Esophagus muscularis mucosa (tissue), 4 donors: ENCODE data around the gene ATP6AP1. TPM values are rescaled to one million over a fixed set of nuclear protein-coding genes. Genes with fewer than 3 reads are reported as not detected.

Experiments used
- DNase-seq: peaks from one replicate; pipeline ENCODE4 v3.0.0-alpha.2; 2017; ENCODE audit errors: extremely low spot score
- H3K27ac ChIP-seq, 4 donors: fragments of 200-600 bp; sonication (generic); replicated peaks in 1 of 4; 1 replicate in 3 of 4; 2 replicates in 1 of 4; pipeline ENCODE4 v1.5.1; 2016 to 2019; ENCODE audit warnings: mild to moderate bottlenecking in 1 of 4
- H3K27me3 ChIP-seq, 4 donors: fragments of 200-600 bp; sonication (generic); one replicate each; pipeline versions ENCODE4 v1.5.1 to v1.6.0; 2016 to 2019
- H3K36me3 ChIP-seq, 4 donors: fragments of 200-600 bp; sonication (generic); one replicate each; pipeline ENCODE4 v1.5.1; 2016 to 2019
- H3K4me1 ChIP-seq, 4 donors: fragments of 200-600 bp; sonication (generic); one replicate each; pipeline ENCODE4 v1.5.1; 2016 to 2019
- H3K4me3 ChIP-seq, 4 donors: fragments of 200-600 bp; sonication (generic); 1 replicate in 2 of 4; 2 replicates in 2 of 4; pipeline ENCODE4 v1.5.1; 2016 to 2019; ENCODE audit warnings: mild to moderate bottlenecking in 4 of 4, moderate library complexity in 1 of 4
- H3K9me3 ChIP-seq, 4 donors: fragments of 200-600 bp; sonication (generic); 1 replicate in 3 of 4; 2 replicates in 1 of 4; pipeline ENCODE4 v1.5.1; 2016 to 2019
- EP300 ChIP-seq: sonication (generic); formaldehyde crosslinking; IDR thresholded peaks from one replicate; pipeline ENCODE4 v1.6.1; 2017; ENCODE audit warnings: antibody characterized with exemption
- POLR2A ChIP-seq: fragments of 450-650 bp; IDR thresholded peaks from one replicate; pipeline ENCODE4 v1.6.1; 2017; ENCODE audit warnings: antibody characterized with exemption, moderate library complexity, mild to moderate bottlenecking, low read depth
- POLR2AphosphoS5 ChIP-seq, 2 donors: sonication (generic); formaldehyde crosslinking; IDR thresholded peaks; one replicate each; pipeline ENCODE4 v1.6.1; 2017; ENCODE audit warnings: antibody characterized with exemption in 2 of 2
- WGBS: methylation state at CpG from one replicate; pipeline ENCODE4 v1.1.5; 2018; 5-methylcytosine and 5-hydroxymethylcytosine counted together
- intact Hi-C: fragments of 100-400 bp; cut with DNase I; formaldehyde crosslinking; loops from one replicate; pipeline ENCODE4 v1.15.1; 2023
- total RNA-seq, 4 donors: library from RNA; depleted of rRNA; stranded (reverse); fragments of >200 nt; gene quantifications; one replicate each; pipeline versions ENCODE4 v1.1.0 to v1.2.1, GENCODE V29; 2016
- TF ChIP-seq, protein P1 (sequence below), 3 experiments: fragments of 200-600 bp in 2 of 3; fragments of 450-650 bp in 1 of 3; sonication (generic) in 2 of 3; IDR thresholded peaks; one replicate each; pipeline ENCODE4 v1.5.1; 2017 to 2019; ENCODE audit warnings: antibody characterized with exemption in 3 of 3, mild to moderate bottlenecking in 2 of 3, moderate library complexity in 1 of 3

Gene ATP6AP1
- total RNA-seq, 4 donors from 2014 or later: 27.4 to 67.2 (median 34.7) TPM

DNA sequence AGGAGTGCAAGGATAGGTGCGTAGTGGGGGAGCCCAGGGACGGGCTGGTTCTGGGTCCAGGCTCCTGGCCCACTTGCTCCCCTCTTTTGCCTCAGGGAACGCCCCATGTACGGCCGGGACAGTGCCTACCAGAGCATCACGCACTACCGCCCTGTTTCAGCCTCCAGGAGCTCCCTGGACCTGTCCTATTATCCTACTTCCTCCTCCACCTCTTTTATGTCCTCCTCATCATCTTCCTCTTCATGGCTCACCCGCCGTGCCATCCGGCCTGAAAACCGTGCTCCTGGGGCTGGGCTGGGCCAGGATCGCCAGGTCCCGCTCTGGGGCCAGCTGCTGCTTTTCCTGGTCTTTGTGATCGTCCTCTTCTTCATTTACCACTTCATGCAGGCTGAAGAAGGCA lies 47.7 kb upstream of the ATP6AP1 start:
- peak overlapping the region; percentile 92 to 99 (median 96) for H3K27ac ChIP-seq
- intact Hi-C loops: no loop called here
- peaks cover 0 to 19% (median 3%) of the 10 kb centered on the region in 4 donors for H3K36me3 ChIP-seq
- no peaks in the 10 kb centered on the region for H3K27me3 ChIP-seq
- no peaks in the 10 kb centered on the region for H3K9me3 ChIP-seq
- WGBS: 65% methylated on average over 13 of the region's 14 CpGs
- H3K4me1 ChIP-seq: peaks cover 6 to 65% (median 57%) of the 10 kb centered on the region in 4 donors
- H3K4me3 ChIP-seq: peak overlapping the region; percentile 69 to 80 (median 74)
- no peak for DNase-seq
- TF ChIP-seq EP300: no peak
- TF ChIP-seq, protein P1, sequence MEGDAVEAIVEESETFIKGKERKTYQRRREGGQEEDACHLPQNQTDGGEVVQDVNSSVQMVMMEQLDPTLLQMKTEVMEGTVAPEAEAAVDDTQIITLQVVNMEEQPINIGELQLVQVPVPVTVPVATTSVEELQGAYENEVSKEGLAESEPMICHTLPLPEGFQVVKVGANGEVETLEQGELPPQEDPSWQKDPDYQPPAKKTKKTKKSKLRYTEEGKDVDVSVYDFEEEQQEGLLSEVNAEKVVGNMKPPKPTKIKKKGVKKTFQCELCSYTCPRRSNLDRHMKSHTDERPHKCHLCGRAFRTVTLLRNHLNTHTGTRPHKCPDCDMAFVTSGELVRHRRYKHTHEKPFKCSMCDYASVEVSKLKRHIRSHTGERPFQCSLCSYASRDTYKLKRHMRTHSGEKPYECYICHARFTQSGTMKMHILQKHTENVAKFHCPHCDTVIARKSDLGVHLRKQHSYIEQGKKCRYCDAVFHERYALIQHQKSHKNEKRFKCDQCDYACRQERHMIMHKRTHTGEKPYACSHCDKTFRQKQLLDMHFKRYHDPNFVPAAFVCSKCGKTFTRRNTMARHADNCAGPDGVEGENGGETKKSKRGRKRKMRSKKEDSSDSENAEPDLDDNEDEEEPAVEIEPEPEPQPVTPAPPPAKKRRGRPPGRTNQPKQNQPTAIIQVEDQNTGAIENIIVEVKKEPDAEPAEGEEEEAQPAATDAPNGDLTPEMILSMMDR (IDR thresholded peaks at IDR 0.05): no peak
- TF ChIP-seq POLR2A: no peak
- TF ChIP-seq POLR2AphosphoS5 (IDR thresholded peaks at IDR 0.05): no peak

GRCh38 chrX:154381271-154381670 lies 47.2 kb upstream of the ATP6AP1 start:
- no peaks in the 10 kb centered on the region for H3K9me3 ChIP-seq
- peak overlapping the region; percentile 92 to 99 (median 96) for H3K27ac ChIP-seq
- no peak for TF ChIP-seq POLR2AphosphoS5 (IDR thresholded peaks at IDR 0.05)
- TF ChIP-seq, protein P1 (IDR thresholded peaks at IDR 0.05): no peak
- no peak for TF ChIP-seq EP300
- no peak for TF ChIP-seq POLR2A
- no peaks in the 10 kb centered on the region for H3K27me3 ChIP-seq
- peaks cover 6 to 63% (median 54%) of the 10 kb centered on the region in 4 donors for H3K4me1 ChIP-seq
- H3K36me3 ChIP-seq: peaks cover 0 to 19% (median 3%) of the 10 kb centered on the region in 4 donors
- DNase-seq: no peak
- intact Hi-C loops: no loop called here
- H3K4me3 ChIP-seq: no peak overlapping the region
- 68% methylated on average over 5 of the region's 6 CpGs for WGBS

DNA sequence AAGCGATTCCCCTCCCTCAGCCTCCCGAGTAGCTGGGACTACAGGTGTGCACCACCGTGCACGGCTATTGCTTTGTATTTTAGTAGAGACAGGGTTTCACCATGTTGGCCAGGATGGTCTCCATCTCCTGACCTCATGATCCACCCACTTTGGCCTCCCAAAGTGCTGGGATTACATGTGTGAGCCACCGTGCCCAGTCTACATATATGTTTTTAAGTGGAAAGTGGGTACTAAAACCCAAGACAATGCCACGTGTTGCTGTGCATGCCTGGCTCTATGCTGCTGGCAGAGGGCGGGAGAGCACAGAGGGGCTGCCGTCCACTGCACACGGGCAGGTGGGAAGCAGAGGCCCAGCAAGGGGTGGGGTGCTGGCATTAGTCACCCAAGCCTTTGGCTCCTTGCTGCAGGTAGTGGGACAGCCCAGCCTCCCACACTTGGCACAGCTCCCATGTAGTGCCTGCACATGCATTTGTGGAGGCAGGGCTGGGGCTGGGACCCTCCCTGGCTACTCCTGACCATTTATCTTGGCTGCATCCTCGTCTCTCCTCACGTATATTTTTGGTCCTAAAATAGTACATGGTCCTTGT lies 45.9 kb upstream of the ATP6AP1 start:
- H3K4me1 ChIP-seq: peaks cover 6 to 52% (median 42%) of the 10 kb centered on the region in 4 donors

DNA sequence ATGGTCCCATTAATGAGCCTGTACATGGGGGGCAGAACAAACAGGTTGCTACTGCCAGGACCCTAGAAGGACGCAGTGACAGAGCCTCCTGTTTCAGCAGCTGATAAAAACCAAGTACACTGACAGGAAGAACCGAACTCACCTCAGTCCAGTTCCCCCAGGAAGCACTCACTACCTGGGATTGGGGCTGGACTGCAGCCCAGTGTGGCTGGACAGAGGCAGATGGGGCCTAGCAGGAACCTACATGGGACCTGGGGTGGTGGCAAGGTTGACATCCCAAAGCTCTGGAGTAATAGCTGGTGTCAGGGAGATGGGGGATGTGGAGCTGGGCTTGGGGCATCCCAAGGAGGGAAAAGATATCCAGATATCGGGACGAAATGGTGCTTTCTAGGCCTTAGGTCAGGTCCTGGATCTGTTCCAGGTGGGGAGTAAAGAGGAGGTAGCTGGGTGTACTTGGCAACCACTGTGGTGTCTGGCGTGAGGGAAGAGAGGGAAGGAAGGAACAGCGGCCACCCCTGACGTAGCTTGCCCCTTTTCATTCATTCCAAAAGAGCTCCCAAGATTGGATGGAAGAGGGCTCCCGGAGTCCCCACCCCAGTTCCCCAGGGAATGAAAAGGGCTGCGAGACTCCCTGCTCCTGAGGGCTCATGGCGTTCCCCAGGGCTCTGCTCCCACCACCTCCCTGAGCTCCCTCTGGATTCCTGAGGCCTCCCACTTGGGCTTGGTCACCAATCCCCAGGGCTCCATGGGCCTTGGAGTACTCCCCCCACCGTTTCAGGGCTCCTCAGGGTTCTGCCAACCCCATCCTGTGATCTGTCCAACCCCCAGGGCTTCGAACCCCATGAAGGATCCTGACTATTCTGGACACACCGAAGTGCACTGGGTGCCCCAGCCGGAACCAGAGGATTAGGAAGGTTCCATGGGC lies 44.9 kb upstream of the ATP6AP1 start:
- H3K27me3 ChIP-seq: no peaks in the 10 kb centered on the region
- no peaks in the 10 kb centered on the region for H3K9me3 ChIP-seq
- TF ChIP-seq, protein P1 (IDR thresholded peaks at IDR 0.05): no peak
- TF ChIP-seq POLR2A (no peak), EP300 (no peak), POLR2AphosphoS5 (IDR thresholded peaks at IDR 0.05) (peak in 1 of 2 donors; percentile 16)
- intact Hi-C loops: no loop called here
- H3K4me1 ChIP-seq: peaks cover 6 to 44% (median 38%) of the 10 kb centered on the region in 4 donors
- peaks cover 0 to 19% (median 3%) of the 10 kb centered on the region in 4 donors for H3K36me3 ChIP-seq
- H3K4me3 ChIP-seq: no peak overlapping the region
- H3K27ac ChIP-seq: peak overlapping the region; percentile 38 to 92 (median 48)
- DNase-seq: no peak
- 74% methylated on average over 13 of the region's 14 CpGs for WGBS

More for the DNA sequence above, 45.9 kb upstream of the ATP6AP1 start:
- Histone ChIP-seq H3K4me3 (no peak overlapping the region), H3K36me3 (peaks cover 0 to 19% (median 3%) of the 10 kb centered on the region in 4 donors), H3K27ac (peak overlapping the region in 2 of 4 donors; percentile 22 to 92), H3K9me3 (no peaks in the 10 kb centered on the region), H3K27me3 (no peaks in the 10 kb centered on the region)
- 75% methylated on average over 8 of the region's 11 CpGs for WGBS
- DNase-seq: no peak
- intact Hi-C loops: no loop called here
- TF ChIP-seq POLR2AphosphoS5 (IDR thresholded peaks at IDR 0.05): no peak
- no peak for TF ChIP-seq EP300
- TF ChIP-seq, protein P1 (IDR thresholded peaks at IDR 0.05): no peak
- no peak for TF ChIP-seq POLR2A
